K562 (cell line): ENCODE data around the gene PYCR2. TPM values are rescaled to one million over a fixed set of nuclear protein-coding genes. Genes with fewer than 3 reads are reported as not detected.

Source experiments
- ATAC-seq: fragments of 200-7000 bp; cut with Tn5 transposase; 3 replicates; pipeline ENCODE4 v1.9.1; 2020; ENCODE audit warnings: moderate library complexity
- BruUV-seq: library from RNA; stranded (reverse); fragments of 400-500 nt; replicated peaks from 2 replicates; lab custom pipeline; 2021; lab: Mats Ljungman, UMichigan
- CTCF ChIA-PET: fragments of 300-600 bp; formaldehyde crosslinking; extraction: SDS; loops from one replicate; lab custom pipeline; 2021; ENCODE audit warnings: low intra/inter-chr PET ratio; lab: Yijun Ruan, JAX
- POLR2A ChIA-PET: fragments of 300-600, 350-650 bp; sonication (Branson Sonifier 250); formaldehyde crosslinking; extraction: SDS; loops from one replicate; lab custom pipeline; 2021; ENCODE audit warnings: antibody characterized with exemption, inconsistent platforms; lab: Yijun Ruan, JAX
- DNase-seq, 4 experiments: peaks; one replicate each; pipeline versions ENCODE4 v3.0.0 to v3.0.0-alpha.2; 2011 to 2018; ENCODE audit warnings: low spot score in 3 of 4, mixed read lengths in 3 of 4; ENCODE audit errors: extremely low read depth in 1 of 4
- FAIRE-seq: peaks from 2 replicates; lab custom pipeline; 2011; peaks lifted over from hg19 to GRCh38; lab: Jason Lieb, UNC
- H2AFZ ChIP-seq: 2 replicates; pipeline ENCODE4 v1.6.0; 2011; ENCODE audit warnings: low read depth, low read length, control low read depth, inconsistent platforms
- H3K27ac ChIP-seq: fragments of 200-600 bp; 3 replicates; pipeline ENCODE4 v1.8.0; 2011; ENCODE audit warnings: low read depth, mild to moderate bottlenecking, control low read depth, inconsistent platforms, low read length, moderate library complexity, mixed read lengths; ENCODE audit errors: extremely low read depth
- H3K27me3 ChIP-seq, 2 experiments: fragments of 300-600 bp in 1 of 2; 2 replicates in 1 of 2; 3 replicates in 1 of 2; pipeline versions ENCODE4 v1.6.0 to v1.8.0; 2011; ENCODE audit warnings: inconsistent platforms in 2 of 2, low read length in 2 of 2, mild to moderate bottlenecking in 1 of 2, mixed read lengths in 1 of 2, moderate library complexity in 1 of 2; ENCODE audit not compliant: control insufficient read depth in 2 of 2, insufficient read depth in 2 of 2
- H3K36me3 ChIP-seq: fragments of 300-600 bp; 3 replicates; pipeline ENCODE4 v1.8.0; 2011; ENCODE audit warnings: mild to moderate bottlenecking, low read length, inconsistent platforms; ENCODE audit not compliant: control insufficient read depth, insufficient read depth
- H3K4me1 ChIP-seq, 2 experiments: fragments of 200-600 bp in 1 of 2; replicated peaks in 1 of 2; 2 replicates in 1 of 2; 3 replicates in 1 of 2; pipeline versions ENCODE4 v1.5.1 to v1.8.0; 2011; ENCODE audit warnings: inconsistent platforms in 2 of 2, low read length in 2 of 2, mild to moderate bottlenecking in 1 of 2, mixed read lengths in 1 of 2, moderate library complexity in 1 of 2; ENCODE audit not compliant: control insufficient read depth in 2 of 2, insufficient read depth in 2 of 2
- H3K4me2 ChIP-seq: 2 replicates; pipeline ENCODE4 v1.6.1; 2011; ENCODE audit warnings: low read length, control low read depth, inconsistent platforms, mixed read lengths; ENCODE audit not compliant: insufficient read depth
- H3K4me3 ChIP-seq: fragments of 200-600 bp; sonication (generic), shearing (Covaris generic); 2 replicates; pipeline ENCODE4 v1.5.1; 2016; ENCODE audit warnings: control low read depth, inconsistent platforms
- H3K79me2 ChIP-seq: fragments of 200-600 bp; 3 replicates; pipeline ENCODE4 v1.8.0; 2011; ENCODE audit warnings: low read length, inconsistent platforms; ENCODE audit not compliant: control insufficient read depth, insufficient read depth
- H3K9ac ChIP-seq, 2 experiments: 2 replicates each; pipeline versions ENCODE4 v1.6.0 to v1.6.1; 2011; ENCODE audit warnings: low read depth in 2 of 2, low read length in 2 of 2, control low read depth in 1 of 2, inconsistent platforms in 1 of 2, mild to moderate bottlenecking in 1 of 2, mixed read lengths in 1 of 2; ENCODE audit not compliant: insufficient read depth in 1 of 2
- H3K9me1 ChIP-seq: one replicate; pipeline ENCODE4 v1.6.0; 2011; ENCODE audit warnings: inconsistent platforms, mild to moderate bottlenecking, low read length, moderate library complexity; ENCODE audit not compliant: control insufficient read depth, insufficient read depth
- H3K9me3 ChIP-seq: replicated peaks from 2 replicates; pipeline ENCODE4 v1.5.1; 2011; ENCODE audit warnings: low read depth, low read length, inconsistent platforms; ENCODE audit not compliant: control insufficient read depth, insufficient read depth
- H4K20me1 ChIP-seq: replicated peaks from 2 replicates; pipeline ENCODE4 v1.6.1; 2011; ENCODE audit warnings: low read length, inconsistent platforms, mixed read lengths; ENCODE audit not compliant: control insufficient read depth, insufficient read depth
- FIP1L1 ChIP-seq: fragments of 200-400 bp; formaldehyde crosslinking; IDR thresholded peaks from 2 replicates; pipeline ENCODE4 v1.6.1; 2018; ENCODE audit warnings: mild to moderate bottlenecking, low read depth, low read length; ENCODE audit not compliant: poor library complexity, severe bottlenecking
- MAZ ChIP-seq, 2 experiments: fragments of 450-650 bp in 1 of 2; sonication (generic) in 1 of 2; formaldehyde crosslinking; IDR thresholded peaks in 1 of 2; conservative IDR thresholded peaks in 1 of 2; 2 replicates each; pipeline versions ENCODE4 v1.4.0 to v1.5.0; 2020; ENCODE audit warnings: mild to moderate bottlenecking in 1 of 2, missing genetic modification reagents in 1 of 2
- NCOA1 ChIP-seq: fragments of 450-650 bp; IDR thresholded peaks from 2 replicates; pipeline ENCODE4 v1.6.1; 2016; ENCODE audit warnings: low read depth
- NCOA6 ChIP-seq: fragments of 450-650 bp; IDR thresholded peaks from 2 replicates; pipeline ENCODE4 v1.6.1; 2017; ENCODE audit warnings: mild to moderate bottlenecking
- NEUROD1 ChIP-seq: fragments of 150-350 bp; IDR thresholded peaks from 2 replicates; pipeline ENCODE4 v1.6.1; 2014; ENCODE audit warnings: borderline replicate concordance, low read length, low read depth; ENCODE audit not compliant: partially characterized antibody
- NFXL1 ChIP-seq: fragments of 450-650 bp; formaldehyde crosslinking; IDR thresholded peaks from 2 replicates; pipeline ENCODE4 v1.4.0; 2021; ENCODE audit warnings: mild to moderate bottlenecking
- SREBF2 ChIP-seq: sonication (generic); formaldehyde crosslinking; IDR thresholded peaks from 2 replicates; pipeline ENCODE4 v1.4.0; 2020; ENCODE audit warnings: mild to moderate bottlenecking, missing genetic modification reagents
- ZC3H11A ChIP-seq: IDR thresholded peaks from 2 replicates; pipeline ENCODE4 v1.6.1; 2012; ENCODE audit warnings: low read depth, low read length, improper control_type of control experiment
- ZNF121 ChIP-seq: sonication (generic); formaldehyde crosslinking; conservative IDR thresholded peaks from 2 replicates; pipeline ENCODE4 v1.8.0; 2022; ENCODE audit warnings: missing genetic modification reagents
- WGBS: fragments of 100-300 bp; shearing (Covaris generic); methylation state at CpG from one replicate; pipeline ENCODE4 v1.1.6; 2016; ENCODE audit warnings: low coverage, mixed read lengths; ENCODE audit not compliant: insufficient coverage; ENCODE audit errors: missing lambda C conversion rate; 5-methylcytosine and 5-hydroxymethylcytosine counted together
- in situ Hi-C: fragments of 300-500 bp; cut with MboI; formaldehyde crosslinking; loops from 4 replicates; pipeline ENCODE4 v1.15.0; 2018; ENCODE audit warnings: inconsistent platforms, mixed read lengths
- intact Hi-C: fragments of 100-400 bp; cut with micrococcal nuclease; formaldehyde crosslinking; loops from 2 replicates; pipeline ENCODE4 v1.14.2; 2022
- polyA plus RNA-seq, 8 experiments: library from polyadenylated mRNA; depleted of rRNA in 4 of 8; stranded (reverse) in 5 of 8; unstranded in 3 of 8; fragments of >200 nt; fragmentation: Nextera tagmentation in 2 of 8; fragmentation: Illumina TruSeq in 1 of 8; extraction: Ambion mirVana in 2 of 8; extraction: Trizol in 1 of 8; gene quantifications; 2 replicates each; pipeline versions ENCODE4 v1.2.1 to v1.2.3, GENCODE V29; 2011 to 2014; ENCODE audit warnings: inconsistent platforms in 1 of 8, missing spikeins in 1 of 8
- total RNA-seq, 7 experiments: library from RNA; depleted of rRNA in 6 of 7; stranded (reverse); fragments of >200 nt in 6 of 7; fragmentation: Illumina TruSeq in 2 of 7; extraction: Trizol in 2 of 7; gene quantifications; 2 replicates each; pipeline versions ENCODE4 v1.2.1 to v1.2.3, GENCODE V29; 2011 to 2021; ENCODE audit warnings: low replicate concordance in 1 of 7
- TF ChIP-seq, protein P1 (sequence below): fragments of 250-450 bp; sonication (Bioruptor Pico); IDR thresholded peaks from 2 replicates; pipeline ENCODE4 v1.8.0; 2022; ENCODE audit warnings: moderate library complexity, mild to moderate bottlenecking, inconsistent platforms
- TF ChIP-seq, protein P2 (sequence below): IDR thresholded peaks from 2 replicates; pipeline ENCODE4 v1.6.1; 2016; ENCODE audit warnings: missing genetic modification characterization, missing compliant biosample characterization
- TF ChIP-seq, protein P3 (sequence below): fragments of 250-450 bp; sonication (Bioruptor Pico); IDR thresholded peaks from 2 replicates; pipeline ENCODE4 v1.4.0; 2020; ENCODE audit warnings: mild to moderate bottlenecking

Gene PYCR2
- total and polyA plus RNA-seq, 9 of the 15 experiments (the other 6 are each of a cell fraction or from before 2014, with no cell fraction given), result 5.5 to 219 (median 127) TPM

DNA sequence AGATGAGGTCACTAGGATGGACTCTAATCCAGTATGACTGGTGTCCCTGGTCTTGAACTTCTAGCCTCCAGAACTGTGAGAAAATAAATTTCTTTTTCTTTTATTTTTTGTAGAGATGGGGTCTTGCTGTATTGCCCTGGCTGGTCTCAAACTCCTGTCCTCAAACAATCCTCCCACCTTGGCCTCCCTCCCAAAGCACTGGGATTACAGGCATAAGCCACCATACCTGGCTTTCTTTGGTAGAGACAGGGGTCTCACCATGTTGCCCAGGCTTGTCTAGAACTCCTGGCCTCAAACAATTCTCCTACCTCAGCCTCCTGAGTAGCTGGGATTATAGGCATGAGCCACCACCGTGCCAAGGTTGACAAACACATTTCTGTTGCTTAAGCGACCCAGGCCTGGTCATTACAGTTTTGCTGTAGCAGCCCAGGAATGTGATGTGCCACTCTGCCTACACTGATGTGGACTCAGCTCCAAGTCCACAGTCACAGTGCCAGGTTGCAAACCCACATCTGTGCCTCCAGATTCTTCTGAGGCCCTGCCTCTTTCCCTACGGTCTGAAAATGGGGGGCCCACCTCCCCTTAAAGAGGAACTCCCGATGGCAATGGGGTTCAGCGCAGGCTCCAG is 15.9 kb downstream of the PYCR2 start:
- Histone ChIP-seq H3K27ac (no peak overlapping the region), H3K4me3 (no peak overlapping the region), H3K9me1 (no peaks in the 10 kb centered on the region), H3K36me3 (no peaks in the 10 kb centered on the region), H3K4me2 (no peak overlapping the region), H3K9me3 (no peaks in the 10 kb centered on the region), H3K79me2 (no peaks in the 10 kb centered on the region), H3K27me3 (no peaks in the 10 kb centered on the region), H2AFZ (no peak overlapping the region), H4K20me1 (no peaks in the 10 kb centered on the region), H3K4me1 (peaks cover 0 to 10% of the 10 kb centered on the region in 2 experiments; a peak in 2 of 5 replicates), H3K9ac (peak overlapping the region in 1 of 2 experiments; percentile 4; a peak in 1 of 4 replicates)
- no TSS peak for BruUV-seq
- no peak for FAIRE-seq
- TF ChIP-seq ZNF121 (CRISPR knock-in tag) (peak; percentile 67), ZC3H11A (no peak)
- CTCF ChIA-PET, result no interaction called here
- intact Hi-C loops, result no loop called here
- POLR2A ChIA-PET, result interaction anchor here (0.6 to 0.7 kb wide), 3 partner anchors 8 to 1520 kb away, joined by 3 to 4 read pairs (median 3); no protein-coding TSS in a partner anchor
- in situ Hi-C loops, result no loop called here
- WGBS, result 35% methylated on average over 5 of the region's 5 CpGs
- no peak for ATAC-seq
- peak in 1 of 4 experiments; percentile 6 for DNase-seq

DNA sequence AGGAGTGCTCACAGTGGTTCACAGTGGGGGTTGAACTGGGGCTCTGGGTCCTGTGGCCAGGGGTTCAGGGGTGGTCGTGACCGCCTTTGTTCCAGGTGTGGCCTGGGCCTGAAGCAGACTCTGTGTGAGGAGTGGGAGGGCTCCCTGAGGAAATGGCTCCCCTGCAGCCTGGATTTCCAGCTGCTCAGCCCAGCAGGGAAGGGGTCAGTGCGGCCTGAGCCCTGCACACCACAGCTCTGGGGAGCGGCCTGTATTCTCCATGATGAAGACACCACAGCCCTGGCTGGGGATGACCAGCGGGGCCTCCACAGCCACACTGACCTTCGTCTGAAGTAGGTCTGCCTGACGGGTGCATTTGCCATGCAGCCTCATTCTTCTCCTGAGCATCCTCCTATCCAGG is 16.7 kb downstream of the PYCR2 start:
- H3K9me1 ChIP-seq, result no peaks in the 10 kb centered on the region
- WGBS, result 65% methylated on average over 7 of the region's 7 CpGs
- CTCF ChIA-PET, result no interaction called here
- in situ Hi-C loops, result no loop called here
- no peak for FAIRE-seq
- H3K27ac ChIP-seq, result no peak overlapping the region
- no peak for DNase-seq
- POLR2A ChIA-PET, result interaction anchor here (0.7 kb wide), 2 partner anchors 9 to 1519 kb away, joined by 3 to 4 read pairs; no protein-coding TSS in a partner anchor
- no TSS peak for BruUV-seq
- no peaks in the 10 kb centered on the region for H3K79me2 ChIP-seq
- no peaks in the 10 kb centered on the region for H3K9me3 ChIP-seq
- H3K4me3 ChIP-seq, result no peak overlapping the region
- H2AFZ ChIP-seq, result no peak overlapping the region
- peaks cover 0 to 10% of the 10 kb centered on the region in 2 experiments; a peak in 2 of 5 replicates for H3K4me1 ChIP-seq
- H3K4me2 ChIP-seq, result no peak overlapping the region
- H3K27me3 ChIP-seq, result no peaks in the 10 kb centered on the region
- intact Hi-C loops, result no loop called here
- H4K20me1 ChIP-seq, result no peaks in the 10 kb centered on the region
- no peaks in the 10 kb centered on the region for H3K36me3 ChIP-seq
- peak; percentile 21; the same call in 2 of the 3 replicates for ATAC-seq
- peak overlapping the region in 1 of 2 experiments; percentile 53; a peak in 2 of 4 replicates for H3K9ac ChIP-seq
- TF ChIP-seq SREBF2 (CRISPR knock-in tag) (no peak), NEUROD1 (no peak), MAZ (CRISPR knock-in tag; conservative IDR thresholded peaks at IDR 0.05 in 1 of 2, IDR thresholded peaks at IDR 0.05 in 1 of 2) (no peak), NCOA6 (no peak), NCOA1 (no peak), NFXL1 (CRISPR knock-in tag) (no peak), FIP1L1 (no peak)
- TF ChIP-seq, protein P1, sequence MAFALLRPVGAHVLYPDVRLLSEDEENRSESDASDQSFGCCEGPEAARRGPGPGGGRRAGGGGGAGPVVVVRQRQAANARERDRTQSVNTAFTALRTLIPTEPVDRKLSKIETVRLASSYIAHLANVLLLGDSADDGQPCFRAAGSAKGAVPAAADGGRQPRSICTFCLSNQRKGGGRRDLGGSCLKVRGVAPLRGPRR, result no peak
- TF ChIP-seq, protein P2, sequence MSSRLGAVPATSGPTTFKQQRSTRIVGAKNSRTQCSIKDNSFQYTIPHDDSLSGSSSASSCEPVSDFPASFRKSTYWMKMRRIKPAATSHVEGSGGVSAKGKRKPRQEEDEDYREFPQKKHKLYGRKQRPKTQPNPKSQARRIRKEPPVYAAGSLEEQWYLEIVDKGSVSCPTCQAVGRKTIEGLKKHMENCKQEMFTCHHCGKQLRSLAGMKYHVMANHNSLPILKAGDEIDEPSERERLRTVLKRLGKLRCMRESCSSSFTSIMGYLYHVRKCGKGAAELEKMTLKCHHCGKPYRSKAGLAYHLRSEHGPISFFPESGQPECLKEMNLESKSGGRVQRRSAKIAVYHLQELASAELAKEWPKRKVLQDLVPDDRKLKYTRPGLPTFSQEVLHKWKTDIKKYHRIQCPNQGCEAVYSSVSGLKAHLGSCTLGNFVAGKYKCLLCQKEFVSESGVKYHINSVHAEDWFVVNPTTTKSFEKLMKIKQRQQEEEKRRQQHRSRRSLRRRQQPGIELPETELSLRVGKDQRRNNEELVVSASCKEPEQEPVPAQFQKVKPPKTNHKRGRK (tag), result no peak
- TF ChIP-seq, protein P3, sequence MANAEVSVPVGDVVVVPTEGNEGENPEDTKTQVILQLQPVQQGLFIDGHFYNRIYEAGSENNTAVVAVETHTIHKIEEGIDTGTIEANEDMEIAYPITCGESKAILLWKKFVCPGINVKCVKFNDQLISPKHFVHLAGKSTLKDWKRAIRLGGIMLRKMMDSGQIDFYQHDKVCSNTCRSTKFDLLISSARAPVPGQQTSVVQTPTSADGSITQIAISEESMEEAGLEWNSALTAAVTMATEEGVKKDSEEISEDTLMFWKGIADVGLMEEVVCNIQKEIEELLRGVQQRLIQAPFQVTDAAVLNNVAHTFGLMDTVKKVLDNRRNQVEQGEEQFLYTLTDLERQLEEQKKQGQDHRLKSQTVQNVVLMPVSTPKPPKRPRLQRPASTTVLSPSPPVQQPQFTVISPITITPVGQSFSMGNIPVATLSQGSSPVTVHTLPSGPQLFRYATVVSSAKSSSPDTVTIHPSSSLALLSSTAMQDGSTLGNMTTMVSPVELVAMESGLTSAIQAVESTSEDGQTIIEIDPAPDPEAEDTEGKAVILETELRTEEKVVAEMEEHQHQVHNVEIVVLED (CRISPR knock-in tag), result no peak
